GM13977 (cell line): ENCODE measurements around the gene EEF2K.

ENCODE experiments used
- DNase-seq: peaks from one replicate; pipeline ENCODE4 v3.0.0; 2012; ENCODE audit warnings: low spot score
- in situ Hi-C: fragments of 300-500 bp; cut with MboI; formaldehyde crosslinking; loops from one replicate; pipeline ENCODE4 v1.12.0; 2022; ENCODE audit warnings: low sequenced_read_pairs, low pct_unique_long_range_greater_than_20kb, mixed read lengths, inconsistent platforms; ENCODE audit not compliant: unreplicated experiment
- TF ChIP-seq, protein P1 (sequence below): IDR thresholded peaks from 2 replicates; pipeline ENCODE4 v1.5.1; 2012; ENCODE audit warnings: mild to moderate bottlenecking, control low read depth; ENCODE audit not compliant: insufficient read depth; ENCODE audit errors: extremely low read depth, missing control alignments

EEF2K gene

DNA sequence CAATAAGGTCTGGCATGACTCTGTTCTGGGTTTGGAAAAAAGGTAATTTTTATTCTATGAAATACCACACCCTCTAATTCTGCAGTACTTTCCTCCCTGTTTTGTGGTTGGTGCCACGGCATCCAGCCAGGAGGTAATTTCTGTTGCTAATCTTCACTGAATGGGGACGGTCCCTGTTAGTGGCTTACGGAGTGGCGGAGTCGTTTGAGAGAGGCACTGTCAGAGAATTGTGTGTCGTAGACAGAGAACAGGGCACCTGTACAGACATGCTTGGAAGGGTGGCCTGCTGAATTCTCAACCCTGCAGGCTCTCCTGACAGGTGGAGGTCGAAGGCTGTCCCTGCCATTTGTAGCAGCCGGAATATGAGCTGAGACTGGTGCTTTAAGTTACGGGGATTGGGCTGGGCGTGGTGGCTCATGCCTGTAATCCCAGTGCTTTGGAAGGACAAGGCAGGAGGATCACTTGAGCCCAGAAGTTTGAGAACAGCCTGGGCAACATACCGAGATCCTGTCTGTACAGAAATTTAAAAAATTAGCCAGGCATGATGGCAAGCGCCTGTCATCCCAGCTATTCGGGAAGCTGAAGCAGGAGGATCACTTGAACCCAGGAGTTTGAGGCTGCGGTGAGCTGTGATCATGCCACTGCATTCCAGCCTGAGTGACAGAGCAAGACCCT, 33.2 kb downstream of the EEF2K start:
- in situ Hi-C loops, result no loop called here
- no peak for DNase-seq
- TF ChIP-seq, protein P1, sequence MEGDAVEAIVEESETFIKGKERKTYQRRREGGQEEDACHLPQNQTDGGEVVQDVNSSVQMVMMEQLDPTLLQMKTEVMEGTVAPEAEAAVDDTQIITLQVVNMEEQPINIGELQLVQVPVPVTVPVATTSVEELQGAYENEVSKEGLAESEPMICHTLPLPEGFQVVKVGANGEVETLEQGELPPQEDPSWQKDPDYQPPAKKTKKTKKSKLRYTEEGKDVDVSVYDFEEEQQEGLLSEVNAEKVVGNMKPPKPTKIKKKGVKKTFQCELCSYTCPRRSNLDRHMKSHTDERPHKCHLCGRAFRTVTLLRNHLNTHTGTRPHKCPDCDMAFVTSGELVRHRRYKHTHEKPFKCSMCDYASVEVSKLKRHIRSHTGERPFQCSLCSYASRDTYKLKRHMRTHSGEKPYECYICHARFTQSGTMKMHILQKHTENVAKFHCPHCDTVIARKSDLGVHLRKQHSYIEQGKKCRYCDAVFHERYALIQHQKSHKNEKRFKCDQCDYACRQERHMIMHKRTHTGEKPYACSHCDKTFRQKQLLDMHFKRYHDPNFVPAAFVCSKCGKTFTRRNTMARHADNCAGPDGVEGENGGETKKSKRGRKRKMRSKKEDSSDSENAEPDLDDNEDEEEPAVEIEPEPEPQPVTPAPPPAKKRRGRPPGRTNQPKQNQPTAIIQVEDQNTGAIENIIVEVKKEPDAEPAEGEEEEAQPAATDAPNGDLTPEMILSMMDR, result no peak

DNA sequence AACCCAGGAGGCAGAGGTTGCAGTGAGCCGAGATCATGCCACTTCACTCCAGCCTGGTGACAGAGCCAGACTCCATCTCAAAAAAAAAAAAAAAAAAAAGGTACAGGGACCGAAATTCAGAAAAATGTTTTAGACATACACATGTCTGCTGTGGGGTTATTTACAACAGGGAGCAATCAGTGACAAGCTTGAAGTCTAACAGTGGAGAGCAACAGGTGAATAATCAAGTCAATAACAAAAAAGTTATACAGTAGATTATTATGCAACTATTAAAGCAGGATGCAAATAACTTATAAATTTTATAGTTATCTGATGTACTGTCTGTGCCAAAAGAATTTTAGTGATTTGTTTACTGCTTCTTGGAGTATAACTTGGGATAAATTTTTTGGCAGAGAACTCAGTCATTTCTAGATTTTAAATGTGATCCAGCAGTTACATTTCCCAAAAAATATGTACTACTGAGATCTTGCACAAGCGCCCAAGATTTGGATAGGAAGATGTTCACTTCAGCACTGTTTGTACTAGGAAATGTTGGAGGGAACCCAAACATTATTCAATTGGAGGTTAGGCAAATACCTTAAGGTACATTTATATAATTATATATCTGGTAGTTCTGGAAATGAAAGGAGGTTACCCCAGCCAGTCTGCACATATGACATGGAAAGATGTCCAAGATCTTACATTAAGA, 34.1 kb downstream of the EEF2K start:
- TF ChIP-seq, protein P1, result no peak
- no peak for DNase-seq
- in situ Hi-C loops, result no loop called here

DNA sequence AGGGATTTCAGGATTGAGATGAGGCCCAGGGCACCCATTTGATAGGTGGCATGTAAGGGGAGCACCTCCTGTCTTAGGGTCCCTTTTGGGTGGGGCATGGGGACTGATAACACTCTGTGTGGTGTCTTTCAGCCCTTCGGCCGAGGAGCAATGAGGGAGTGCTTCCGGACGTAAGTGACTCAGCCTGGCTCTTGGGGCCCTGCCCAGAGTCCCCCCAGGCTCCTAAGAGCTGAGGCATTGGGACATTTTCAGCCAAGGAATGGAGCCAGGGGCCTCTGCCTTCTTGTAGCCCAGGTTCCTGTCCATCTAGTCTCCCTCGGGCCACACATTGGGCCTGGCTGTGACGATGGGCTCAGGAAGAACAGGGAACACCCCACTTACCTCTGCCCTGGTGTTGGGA, 44.4 kb downstream of the EEF2K start:
- TF ChIP-seq, protein P1, result no peak
- in situ Hi-C loops, result no loop called here
- DNase-seq, result no peak

DNA sequence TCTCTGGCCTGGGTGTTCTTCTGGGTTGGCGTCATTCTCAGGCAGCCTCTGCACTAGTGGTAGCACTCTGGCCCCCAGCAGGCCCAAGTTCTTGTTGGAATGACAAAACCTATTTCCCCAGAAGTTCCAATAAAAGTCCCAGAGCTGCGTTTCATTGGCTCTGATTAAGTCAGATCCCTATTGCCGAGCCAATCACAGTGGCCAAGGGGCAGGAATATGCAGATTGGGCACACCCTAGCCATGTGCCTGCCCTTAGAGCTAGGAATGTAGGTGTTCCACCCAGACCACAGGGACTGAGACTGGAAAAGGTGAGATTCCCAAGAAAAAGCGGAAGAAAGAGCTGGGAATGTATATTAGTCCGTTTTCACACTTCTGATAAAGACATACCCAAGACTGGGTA, 46.2 kb downstream of the EEF2K start:
- DNase-seq, result no peak
- in situ Hi-C loops, result no loop called here
- TF ChIP-seq, protein P1, result no peak

DNA sequence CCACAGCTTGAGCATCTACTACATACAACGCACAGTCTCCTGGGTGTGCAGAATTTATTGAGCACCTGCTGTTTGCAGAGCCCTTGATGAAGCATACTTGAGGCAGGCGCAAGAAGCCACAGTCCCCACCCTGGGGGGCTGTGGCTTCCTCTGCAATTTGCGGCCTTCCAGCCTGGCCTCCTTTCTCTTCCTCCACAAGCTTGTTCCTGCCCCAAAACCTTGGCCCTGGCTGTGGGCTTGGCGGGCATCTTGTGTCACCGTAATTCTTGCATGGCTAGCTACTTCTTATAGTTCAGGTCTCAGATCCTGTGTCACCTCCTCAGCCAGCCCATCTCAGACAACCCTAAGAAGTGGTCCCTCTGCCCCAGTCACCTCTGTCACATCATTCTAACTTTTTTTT, 47.2 kb downstream of the EEF2K start:
- DNase-seq, result no peak
- TF ChIP-seq, protein P1, result no peak
- in situ Hi-C loops, result no loop called here

DNA sequence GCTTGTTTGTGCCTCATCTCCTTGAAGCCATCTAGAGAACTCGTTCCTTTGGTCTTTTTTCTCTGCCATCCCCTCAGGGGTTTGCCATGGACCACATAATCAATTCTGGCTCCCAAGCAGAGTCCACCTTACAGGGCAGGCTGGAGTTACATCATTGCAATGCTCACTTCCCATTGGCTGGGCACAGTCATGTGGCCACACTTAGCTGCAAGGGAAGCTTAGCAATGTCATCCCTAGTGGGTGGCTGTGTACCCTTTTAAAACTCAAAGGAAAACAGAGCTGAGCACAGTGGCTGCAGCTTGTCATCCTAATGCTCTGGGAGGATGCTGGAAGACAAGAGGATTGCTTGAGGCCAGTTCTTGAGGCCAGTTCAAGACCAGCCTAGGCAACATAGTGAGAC, 49.3 kb downstream of the EEF2K start:
- TF ChIP-seq, protein P1, result no peak
- DNase-seq, result no peak
- in situ Hi-C loops, result no loop called here
